Measurements from ENCODE around the gene MRPS2. TPM values are rescaled to one million over a fixed set of nuclear protein-coding genes. Genes with fewer than 3 reads are reported as not detected.
A peak's percentile ranks its signal among the peaks of the same experiment; 100 is the strongest.

Gene MRPS2
- total RNA-seq, 1 donor = 21.4 TPM

- no peak overlapping the region for H3K4me3 ChIP-seq (ENCODE audit: low read depth, low read length)
- DNase-seq (ENCODE audit: low read depth) = no peak
- TF ChIP-seq CTCF (IDR thresholded peaks at IDR 0.05; ENCODE audit: insufficient read depth, low read length) = no peak
Observed at GRCh38 chr9:135461936-135462335, 38.5 kb upstream of the MRPS2 start.

GRCh38 chr9:135463140-135463539 lies 37.3 kb upstream of the MRPS2 start:
- no peak for TF ChIP-seq CTCF (IDR thresholded peaks at IDR 0.05; ENCODE audit: insufficient read depth, low read length)
- peak; percentile 40 for DNase-seq (ENCODE audit: low read depth)
- H3K4me3 ChIP-seq (ENCODE audit: low read depth, low read length) = no peak overlapping the region

- no peak for TF ChIP-seq CTCF (IDR thresholded peaks at IDR 0.05; ENCODE audit: insufficient read depth, low read length)
- no peak for DNase-seq (ENCODE audit: low read depth)
- H3K4me3 ChIP-seq (ENCODE audit: low read depth, low read length) = no peak overlapping the region
Observed at GRCh38 chr9:135464181-135464580, 36.3 kb upstream of the MRPS2 start.

GRCh38 chr9:135468854-135469521 lies 31.5 kb upstream of the MRPS2 start:
- peak overlapping the region; percentile 9 for H3K4me3 ChIP-seq (ENCODE audit: low read depth, low read length)
- TF ChIP-seq CTCF (IDR thresholded peaks at IDR 0.05; ENCODE audit: insufficient read depth, low read length) = no peak
- DNase-seq (ENCODE audit: low read depth) = peak; percentile 48

- H3K4me3 ChIP-seq (ENCODE audit: low read depth, low read length) = no peak overlapping the region
- DNase-seq (ENCODE audit: low read depth) = no peak
- no peak for TF ChIP-seq CTCF (IDR thresholded peaks at IDR 0.05; ENCODE audit: insufficient read depth, low read length)
Observed at GRCh38 chr9:135471791-135472640, 28.5 kb upstream of the MRPS2 start.

GRCh38 chr9:135473972-135474543 lies 26.4 kb upstream of the MRPS2 start:
- DNase-seq (ENCODE audit: low read depth) = no peak
- H3K4me3 ChIP-seq (ENCODE audit: low read depth, low read length) = no peak overlapping the region
- TF ChIP-seq CTCF (IDR thresholded peaks at IDR 0.05; ENCODE audit: insufficient read depth, low read length) = no peak
